EH (cell line): ENCODE results near the gene HOXD8.

Experiments used
- DNase-seq: peaks from one replicate; pipeline ENCODE4 v3.0.0-alpha.2; 2015; ENCODE audit warnings: low read depth

HOXD8 gene

GRCh38 chr2:176103742-176104315 is 25.7 kb upstream of the HOXD8 start:
- DNase-seq, result no peak

- peak; percentile 94 for DNase-seq
Observed at GRCh38 chr2:176104316-176105077, 25.0 kb upstream of the HOXD8 start.

- peak; percentile 51 for DNase-seq
Observed at GRCh38 chr2:176105078-176105729, 24.3 kb upstream of the HOXD8 start.

GRCh38 chr2:176105730-176106580 is 23.6 kb upstream of the HOXD8 start:
- peak; percentile 16 for DNase-seq

- peak; percentile 54 for DNase-seq
Observed at GRCh38 chr2:176106581-176107539, 22.6 kb upstream of the HOXD8 start, which contains the start of gene HOXD11. Gene HOXD11 (plus strand): TSS chr2:176107280. CDS start chr2:176107356, 76 bp downstream.

GRCh38 chr2:176107731-176108181 is 21.7 kb upstream of the HOXD8 start:
- no peak for DNase-seq

GRCh38 chr2:176109192-176109901 is 20.2 kb upstream of the HOXD8 start:
- no peak for DNase-seq

GRCh38 chr2:176109946-176110345 is 19.6 kb upstream of the HOXD8 start:
- DNase-seq, result no peak

- no peak for DNase-seq
Observed at GRCh38 chr2:176110415-176111308, 18.8 kb upstream of the HOXD8 start.

GRCh38 chr2:176111309-176111663 is 18.2 kb upstream of the HOXD8 start:
- no peak for DNase-seq

- DNase-seq, result no peak
Observed at GRCh38 chr2:176111846-176112374, 17.6 kb upstream of the HOXD8 start.

- no peak for DNase-seq
Observed at GRCh38 chr2:176112375-176113302, 16.9 kb upstream of the HOXD8 start.

- DNase-seq, result no peak
Observed at GRCh38 chr2:176114120-176114929, 15.2 kb upstream of the HOXD8 start.

- no peak for DNase-seq
Observed at GRCh38 chr2:176114930-176115625, 14.4 kb upstream of the HOXD8 start.

- no peak for DNase-seq
Observed at GRCh38 chr2:176115883-176116813, 13.4 kb upstream of the HOXD8 start, which contains the start of gene HOXD10. Gene HOXD10 (plus strand): TSS chr2:176116778. CDS start chr2:176116834, 56 bp downstream.
